H9 (cell line): ENCODE data around the gene KIF26A. TPM values are rescaled to one million over a fixed set of nuclear protein-coding genes. Genes with fewer than 3 reads are reported as not detected.

ENCODE experiments used
- DNase-seq: peaks from one replicate; pipeline ENCODE4 v3.0.0-alpha.2; 2017
- H2AFZ ChIP-seq: one replicate; pipeline ENCODE4 v1.6.1; 2013; ENCODE audit warnings: mild to moderate bottlenecking, low read length, control low read depth, moderate library complexity
- H2AK5ac ChIP-seq: 2 replicates; pipeline ENCODE4 v1.6.1; 2013; ENCODE audit warnings: low read length, control low read depth, mixed read lengths; ENCODE audit not compliant: insufficient read length
- H2BK120ac ChIP-seq: one replicate; pipeline ENCODE4 v1.6.1; 2013; ENCODE audit warnings: low read depth, mild to moderate bottlenecking, low read length, control low read depth, inconsistent platforms; ENCODE audit not compliant: poor library complexity, severe bottlenecking
- H2BK12ac ChIP-seq: 2 replicates; pipeline ENCODE4 v1.6.1; 2013; ENCODE audit warnings: low read length, control low read depth, mixed read lengths, low read depth; ENCODE audit not compliant: insufficient read length
- H2BK15ac ChIP-seq: 2 replicates; pipeline ENCODE4 v1.6.1; 2013; ENCODE audit warnings: low read depth, low read length, control low read depth
- H2BK20ac ChIP-seq: one replicate; pipeline ENCODE4 v1.6.1; 2013; ENCODE audit warnings: low read depth, mild to moderate bottlenecking, low read length, control low read depth, inconsistent platforms; ENCODE audit not compliant: poor library complexity, severe bottlenecking
- H2BK5ac ChIP-seq: 2 replicates; pipeline ENCODE4 v1.6.1; 2013; ENCODE audit warnings: low read length, control low read depth, mixed read lengths; ENCODE audit not compliant: insufficient read length
- H3K14ac ChIP-seq: 2 replicates; pipeline ENCODE4 v1.6.1; 2013; ENCODE audit warnings: low read length, control low read depth; ENCODE audit not compliant: insufficient read depth
- H3K18ac ChIP-seq: 2 replicates; pipeline ENCODE4 v1.6.1; 2013; ENCODE audit warnings: low read depth, mild to moderate bottlenecking, mixed read lengths, low read length, control low read depth; ENCODE audit not compliant: insufficient read length
- H3K23ac ChIP-seq: 2 replicates; pipeline ENCODE4 v1.6.1; 2013; ENCODE audit warnings: low read length, control low read depth, mixed read lengths, low read depth; ENCODE audit not compliant: insufficient read length
- H3K23me2 ChIP-seq: 2 replicates; pipeline ENCODE4 v1.6.1; 2013; ENCODE audit warnings: low read depth, mild to moderate bottlenecking, mixed read lengths, low read length, control low read depth; ENCODE audit not compliant: insufficient read length, poor library complexity, severe bottlenecking
- H3K27ac ChIP-seq: 2 replicates; pipeline ENCODE4 v1.5.1; 2013; ENCODE audit warnings: low read length, control low read depth, mixed read lengths, low read depth; ENCODE audit not compliant: insufficient read length
- H3K27me3 ChIP-seq: 2 replicates; pipeline ENCODE4 v1.6.1; 2013; ENCODE audit warnings: low read length, control low read depth, inconsistent platforms; ENCODE audit not compliant: insufficient read depth
- H3K4ac ChIP-seq: 2 replicates; pipeline ENCODE4 v1.6.1; 2013; ENCODE audit warnings: low read depth, mild to moderate bottlenecking, control low read depth, inconsistent platforms, low read length, moderate library complexity
- H3K4me1 ChIP-seq: 2 replicates; pipeline ENCODE4 v1.6.1; 2013; ENCODE audit warnings: low read length, control low read depth, inconsistent platforms; ENCODE audit not compliant: insufficient read depth
- H3K4me2 ChIP-seq: 2 replicates; pipeline ENCODE4 v1.6.1; 2013; ENCODE audit warnings: low read length, control low read depth, mixed read lengths; ENCODE audit not compliant: insufficient read length, insufficient read depth
- H3K56ac ChIP-seq: 2 replicates; pipeline ENCODE4 v1.6.1; 2013; ENCODE audit warnings: low read depth, mild to moderate bottlenecking, mixed read lengths, low read length, control low read depth; ENCODE audit not compliant: insufficient read length
- H3K79me1 ChIP-seq: 2 replicates; pipeline ENCODE4 v1.6.1; 2013; ENCODE audit warnings: low read depth, mild to moderate bottlenecking, moderate library complexity, low read length, control low read depth, inconsistent platforms; ENCODE audit not compliant: insufficient read depth, poor library complexity, severe bottlenecking
- H3K79me2 ChIP-seq: 2 replicates; pipeline ENCODE4 v1.6.1; 2013; ENCODE audit warnings: low read length, control low read depth, inconsistent platforms; ENCODE audit not compliant: insufficient read depth
- H3K9ac ChIP-seq: 2 replicates; pipeline ENCODE4 v1.6.1; 2013; ENCODE audit warnings: low read length, control low read depth, mixed read lengths; ENCODE audit not compliant: insufficient read length; ENCODE audit errors: extremely low read depth
- H3K9me3 ChIP-seq: one replicate; pipeline ENCODE4 v1.6.1; 2013; ENCODE audit warnings: low read depth, low read length, inconsistent platforms; ENCODE audit not compliant: control insufficient read depth
- H3T11ph ChIP-seq: one replicate; pipeline ENCODE4 v1.6.1; 2013; ENCODE audit warnings: mild to moderate bottlenecking, low read length, control low read depth, inconsistent platforms
- H4K20me1 ChIP-seq: one replicate; pipeline ENCODE4 v1.6.1; 2013; ENCODE audit not compliant: control insufficient read depth, insufficient read length, insufficient read depth
- H4K5ac ChIP-seq: 2 replicates; pipeline ENCODE4 v1.6.1; 2013; ENCODE audit warnings: low read depth, mild to moderate bottlenecking, mixed read lengths, low read length, control low read depth; ENCODE audit not compliant: insufficient read length
- H4K8ac ChIP-seq: replicated peaks from 2 replicates; pipeline ENCODE4 v1.6.1; 2013; ENCODE audit warnings: low read length, control low read depth, mixed read lengths, low read depth; ENCODE audit not compliant: insufficient read length
- H4K91ac ChIP-seq: 2 replicates; pipeline ENCODE4 v1.6.1; 2013; ENCODE audit warnings: low read depth, mild to moderate bottlenecking, moderate library complexity, mixed read lengths, low read length, control low read depth; ENCODE audit not compliant: insufficient read length
- H3K27ac Mint-ChIP-seq, 3 experiments: 2 replicates in 2 of 3; 3 replicates in 1 of 3; pipeline ENCODE4 v1.8.0; 2020 to 2021; ENCODE audit warnings: mixed read lengths in 3 of 3, mild to moderate bottlenecking in 1 of 3, moderate library complexity in 1 of 3
- H3K27me3 Mint-ChIP-seq: 2 replicates; pipeline ENCODE4 v1.8.0; 2021; ENCODE audit warnings: low read depth, mild to moderate bottlenecking, moderate library complexity, mixed read lengths
- H3K36me3 Mint-ChIP-seq, 3 experiments: 2 replicates in 2 of 3; 3 replicates in 1 of 3; pipeline ENCODE4 v1.8.0; 2020 to 2021; ENCODE audit warnings: low read depth in 3 of 3, mixed read lengths in 3 of 3; ENCODE audit not compliant: insufficient read depth in 1 of 3
- H3K4me1 Mint-ChIP-seq, 2 experiments: 2 replicates each; pipeline ENCODE4 v1.8.0; 2020; ENCODE audit warnings: mixed read lengths in 2 of 2
- H3K4me3 Mint-ChIP-seq, 2 experiments: 2 replicates in 1 of 2; 3 replicates in 1 of 2; pipeline ENCODE4 v1.8.0; 2020 to 2021; ENCODE audit warnings: mild to moderate bottlenecking in 2 of 2, mixed read lengths in 2 of 2, moderate library complexity in 1 of 2
- H3K9me3 Mint-ChIP-seq, 2 experiments: 2 replicates in 1 of 2; 3 replicates in 1 of 2; pipeline ENCODE4 v1.8.0; 2020; ENCODE audit warnings: mild to moderate bottlenecking in 2 of 2, mixed read lengths in 2 of 2, moderate library complexity in 1 of 2
- WGBS: extraction: QIAGEN DNeasy Blood & Tissue Kit; methylation state at CpG from one replicate; pipeline ENCODE4 v1.1.7; 2013; ENCODE audit warnings: missing lambda C conversion rate, low lambda C conversion rate, mixed read lengths; ENCODE audit not compliant: insufficient read length; ENCODE audit errors: extremely low coverage; 5-methylcytosine and 5-hydroxymethylcytosine counted together
- total RNA-seq: library from RNA; stranded (reverse); gene quantifications from 2 replicates; pipeline ENCODE4 v1.2.1, GENCODE V29; 2021
- TF ChIP-seq, protein P1 (sequence below): fragments of 200-600 bp; sonication (generic); conservative IDR thresholded peaks from 3 replicates; pipeline ENCODE4 v1.8.0; 2021; ENCODE audit warnings: antibody characterized with exemption, mild to moderate bottlenecking

The KIF26A gene
- total RNA-seq, 1 experiment from 2014 or later, result 44.2 TPM

DNA sequence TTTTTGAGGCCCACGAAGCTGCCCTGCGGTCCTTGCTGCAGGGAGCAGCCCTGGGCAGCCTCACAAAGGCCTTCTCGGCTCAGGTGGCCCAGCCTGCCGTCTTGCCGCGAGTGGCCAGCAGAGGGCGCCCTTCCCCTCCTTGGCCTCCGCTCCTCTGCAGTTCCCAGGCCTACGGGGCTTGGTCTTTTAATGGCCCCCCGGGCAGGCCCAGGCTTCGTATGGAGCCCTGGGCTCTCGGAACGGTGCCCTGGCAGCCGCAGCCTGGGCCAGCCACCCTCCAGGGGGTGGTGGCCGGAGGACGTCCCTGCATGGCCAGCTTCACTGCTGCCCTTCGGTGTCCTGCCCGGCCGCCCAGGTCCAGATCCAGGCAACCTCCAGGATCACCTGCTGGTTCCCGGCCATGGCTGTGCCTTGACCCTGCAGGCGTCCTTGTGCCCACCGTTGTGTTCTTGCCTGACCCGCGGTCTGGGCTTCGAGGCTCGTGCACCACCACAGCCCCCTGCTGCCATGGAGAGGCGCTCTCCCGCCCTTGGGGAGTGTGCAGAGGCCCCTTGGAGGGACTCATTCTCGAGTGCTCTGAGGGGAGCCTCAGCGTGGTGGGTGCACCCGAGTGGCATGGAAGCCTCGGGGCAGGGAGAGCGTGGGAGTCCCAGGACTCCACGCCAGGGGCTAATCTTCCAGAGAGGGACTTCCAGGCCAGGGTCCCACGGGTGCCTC lies 43.5 kb upstream of the KIF26A start:
- H3K27me3 Mint-ChIP-seq, result peaks cover 13% of the 10 kb centered on the region
- H3K4me1 Mint-ChIP-seq, result peaks cover 6 to 8% of the 10 kb centered on the region in 2 experiments
- no peak overlapping the region for H3K14ac ChIP-seq
- no peaks in the 10 kb centered on the region for H3K23me2 ChIP-seq
- H2BK120ac ChIP-seq, result no peak overlapping the region
- no peak overlapping the region for H3K4me2 ChIP-seq
- H2BK20ac ChIP-seq, result no peak overlapping the region
- H3K27me3 ChIP-seq, result no peaks in the 10 kb centered on the region
- H3K79me2 ChIP-seq, result no peaks in the 10 kb centered on the region
- H4K8ac ChIP-seq, result no peak overlapping the region
- H2AK5ac ChIP-seq, result no peak overlapping the region
- H3K9me3 ChIP-seq, result no peaks in the 10 kb centered on the region
- H3K27ac Mint-ChIP-seq, result no peak overlapping the region
- no peak overlapping the region for H2BK5ac ChIP-seq
- no peak overlapping the region for H3T11ph ChIP-seq
- no peak overlapping the region for H3K18ac ChIP-seq
- no peaks in the 10 kb centered on the region; a peak in 2 of 5 replicates for H3K9me3 Mint-ChIP-seq
- no peak overlapping the region for H2BK15ac ChIP-seq
- no peak overlapping the region for H3K27ac ChIP-seq
- TF ChIP-seq, protein P1, sequence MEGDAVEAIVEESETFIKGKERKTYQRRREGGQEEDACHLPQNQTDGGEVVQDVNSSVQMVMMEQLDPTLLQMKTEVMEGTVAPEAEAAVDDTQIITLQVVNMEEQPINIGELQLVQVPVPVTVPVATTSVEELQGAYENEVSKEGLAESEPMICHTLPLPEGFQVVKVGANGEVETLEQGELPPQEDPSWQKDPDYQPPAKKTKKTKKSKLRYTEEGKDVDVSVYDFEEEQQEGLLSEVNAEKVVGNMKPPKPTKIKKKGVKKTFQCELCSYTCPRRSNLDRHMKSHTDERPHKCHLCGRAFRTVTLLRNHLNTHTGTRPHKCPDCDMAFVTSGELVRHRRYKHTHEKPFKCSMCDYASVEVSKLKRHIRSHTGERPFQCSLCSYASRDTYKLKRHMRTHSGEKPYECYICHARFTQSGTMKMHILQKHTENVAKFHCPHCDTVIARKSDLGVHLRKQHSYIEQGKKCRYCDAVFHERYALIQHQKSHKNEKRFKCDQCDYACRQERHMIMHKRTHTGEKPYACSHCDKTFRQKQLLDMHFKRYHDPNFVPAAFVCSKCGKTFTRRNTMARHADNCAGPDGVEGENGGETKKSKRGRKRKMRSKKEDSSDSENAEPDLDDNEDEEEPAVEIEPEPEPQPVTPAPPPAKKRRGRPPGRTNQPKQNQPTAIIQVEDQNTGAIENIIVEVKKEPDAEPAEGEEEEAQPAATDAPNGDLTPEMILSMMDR, result peak; percentile 98
- H3K4me3 Mint-ChIP-seq, result no peak overlapping the region
- no peak overlapping the region for H3K9ac ChIP-seq
- H3K56ac ChIP-seq, result no peak overlapping the region
- no peak overlapping the region for H2AFZ ChIP-seq
- H4K20me1 ChIP-seq, result no peaks in the 10 kb centered on the region
- no peaks in the 10 kb centered on the region for H3K79me1 ChIP-seq
- H3K23ac ChIP-seq, result no peak overlapping the region
- no peak overlapping the region for H3K4ac ChIP-seq
- peak; percentile 89 for DNase-seq
- H4K91ac ChIP-seq, result no peak overlapping the region
- H3K36me3 Mint-ChIP-seq, result no peaks in the 10 kb centered on the region
- no peak overlapping the region for H2BK12ac ChIP-seq
- H4K5ac ChIP-seq, result no peak overlapping the region
- no peaks in the 10 kb centered on the region for H3K4me1 ChIP-seq
- no CpG with 5 or more reads among the region's 35 CpGs for WGBS
